GM08714 (cell line): Measurements from ENCODE around the gene NRCAM.

Source experiments
- H3K4me3 ChIP-seq: fragments of 200-500 bp; sonication (Bioruptor generic); 2 replicates; pipeline ENCODE4 v1.5.1; 2014; ENCODE audit warnings: mild to moderate bottlenecking, low read length, inconsistent platforms
- ZNF274 ChIP-seq: IDR thresholded peaks from 2 replicates; pipeline ENCODE4 v1.6.1; 2012; ENCODE audit warnings: mild to moderate bottlenecking, low read depth, low read length

The NRCAM gene

GRCh38 chr7:108451296-108451848, 4.9 kb downstream of the NRCAM start:
- no peak for TF ChIP-seq ZNF274
- H3K4me3 ChIP-seq, result no peak overlapping the region

- TF ChIP-seq ZNF274, result no peak
Observed at GRCh38 chr7:108450160-108450559, 6.1 kb downstream of the NRCAM start.

GRCh38 chr7:108449521-108449920, 6.7 kb downstream of the NRCAM start:
- no peak for TF ChIP-seq ZNF274
- no peak overlapping the region for H3K4me3 ChIP-seq

More at GRCh38 chr7:108450160-108450559, 6.1 kb downstream of the NRCAM start:
- no peak overlapping the region for H3K4me3 ChIP-seq

GRCh38 chr7:108448584-108449505, 7.4 kb downstream of the NRCAM start:
- no peak for TF ChIP-seq ZNF274
- no peak overlapping the region for H3K4me3 ChIP-seq

DNA sequence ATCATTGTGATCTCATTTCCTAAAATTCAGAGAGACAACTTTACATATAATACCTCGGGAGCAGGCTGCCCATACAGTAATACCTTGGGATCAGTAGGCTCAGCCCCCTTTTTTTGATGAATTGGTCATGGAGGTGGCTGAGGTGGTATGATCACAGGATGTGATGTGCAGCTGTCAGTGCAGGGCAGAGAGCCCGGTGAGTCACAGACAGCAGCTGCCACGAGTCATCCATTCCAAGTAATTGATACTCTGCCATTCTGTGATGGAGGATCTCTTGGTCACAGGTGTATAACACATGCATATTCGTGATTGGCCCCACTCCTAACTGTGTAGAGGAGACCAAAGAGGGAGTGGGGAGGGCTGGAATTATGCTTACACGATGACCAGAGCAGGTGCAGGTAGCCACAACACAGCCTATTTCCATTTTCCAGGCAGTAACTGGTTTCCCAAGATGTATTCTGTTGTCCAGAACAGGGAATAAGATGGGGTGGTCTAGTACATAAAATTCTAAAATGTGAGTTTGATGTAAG, 14.1 kb downstream of the NRCAM start:
- H3K4me3 ChIP-seq, result no peak overlapping the region
- no peak for TF ChIP-seq ZNF274

DNA sequence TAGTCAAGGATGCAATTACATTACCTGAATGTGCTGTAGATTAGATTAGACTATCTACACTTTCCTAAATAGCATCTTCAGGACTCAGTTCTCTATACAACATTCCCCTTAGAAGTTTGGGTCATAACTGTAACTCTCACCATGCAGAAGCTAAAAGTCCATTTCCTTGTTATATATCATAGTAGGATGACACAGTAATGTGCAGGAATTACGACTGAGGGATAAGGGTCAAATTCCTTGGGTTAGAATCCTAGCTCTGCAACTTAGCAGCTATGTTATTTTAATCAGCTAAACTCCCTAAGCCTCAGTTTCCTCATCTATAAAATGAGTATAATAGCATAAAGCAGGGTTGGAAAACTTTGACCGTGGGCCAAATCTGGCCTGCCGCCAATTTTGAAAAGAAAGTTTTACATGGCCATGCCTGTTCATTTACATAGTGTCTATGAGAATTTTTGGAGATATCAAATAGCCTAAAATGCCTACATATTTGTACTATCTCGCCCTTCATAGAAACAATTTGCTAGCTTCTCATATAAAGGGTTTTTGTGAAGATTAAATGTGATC, 14.8 kb downstream of the NRCAM start:
- no peak for TF ChIP-seq ZNF274
- H3K4me3 ChIP-seq, result no peak overlapping the region

- H3K4me3 ChIP-seq, result no peak overlapping the region
- TF ChIP-seq ZNF274, result no peak
Observed at GRCh38 chr7:108440613-108441012, 15.6 kb downstream of the NRCAM start.

DNA sequence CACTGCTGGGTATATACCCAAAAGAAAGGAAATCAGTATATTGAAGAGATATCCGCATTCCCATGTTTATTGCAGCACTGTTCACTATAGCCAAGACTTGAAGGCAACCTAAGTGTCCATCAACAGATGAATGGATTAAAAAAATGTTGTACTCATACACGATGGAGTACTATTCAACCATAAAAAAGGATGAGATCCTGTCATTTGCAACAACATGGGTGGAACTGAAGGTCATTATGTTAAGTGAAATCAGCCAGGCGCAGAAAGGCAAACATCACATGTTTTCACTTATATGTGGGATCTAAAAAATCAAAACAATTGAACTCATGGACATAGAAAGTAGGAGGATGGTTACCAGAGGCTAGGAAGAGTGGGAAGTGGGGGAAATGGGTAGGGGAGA, 19.3 kb downstream of the NRCAM start:
- no peak for TF ChIP-seq ZNF274
- H3K4me3 ChIP-seq, result no peak overlapping the region

GRCh38 chr7:108434010-108434409, 22.2 kb downstream of the NRCAM start:
- H3K4me3 ChIP-seq, result no peak overlapping the region
- TF ChIP-seq ZNF274, result no peak

DNA sequence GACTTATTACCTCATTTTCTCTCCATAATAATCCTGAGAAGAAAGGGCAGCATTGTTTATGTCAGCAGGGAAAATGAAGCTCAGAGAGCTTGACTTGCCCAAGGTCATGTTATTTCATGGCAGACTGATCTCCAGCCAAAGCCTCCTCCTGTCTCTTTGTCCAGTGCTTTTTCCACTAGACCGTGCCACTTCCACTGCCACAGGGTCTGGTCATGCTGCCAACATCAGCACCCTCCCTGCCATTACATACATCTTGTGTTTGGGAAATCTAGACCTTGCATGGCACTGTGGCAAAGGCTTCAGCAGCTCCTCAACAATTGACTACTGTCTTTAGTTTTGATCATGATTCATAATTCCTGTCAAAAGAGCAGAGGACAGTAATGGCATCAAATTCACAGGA, 25.1 kb downstream of the NRCAM start:
- H3K4me3 ChIP-seq, result no peak overlapping the region
- TF ChIP-seq ZNF274, result no peak

- TF ChIP-seq ZNF274, result no peak
- H3K4me3 ChIP-seq, result no peak overlapping the region
Observed at GRCh38 chr7:108430664-108431063, 25.6 kb downstream of the NRCAM start.

- no peak overlapping the region for H3K4me3 ChIP-seq
- TF ChIP-seq ZNF274, result no peak
Observed at GRCh38 chr7:108427766-108428165, 28.5 kb downstream of the NRCAM start.

- no peak for TF ChIP-seq ZNF274
- H3K4me3 ChIP-seq, result no peak overlapping the region
Observed at GRCh38 chr7:108425714-108426275, 30.4 kb downstream of the NRCAM start.

DNA sequence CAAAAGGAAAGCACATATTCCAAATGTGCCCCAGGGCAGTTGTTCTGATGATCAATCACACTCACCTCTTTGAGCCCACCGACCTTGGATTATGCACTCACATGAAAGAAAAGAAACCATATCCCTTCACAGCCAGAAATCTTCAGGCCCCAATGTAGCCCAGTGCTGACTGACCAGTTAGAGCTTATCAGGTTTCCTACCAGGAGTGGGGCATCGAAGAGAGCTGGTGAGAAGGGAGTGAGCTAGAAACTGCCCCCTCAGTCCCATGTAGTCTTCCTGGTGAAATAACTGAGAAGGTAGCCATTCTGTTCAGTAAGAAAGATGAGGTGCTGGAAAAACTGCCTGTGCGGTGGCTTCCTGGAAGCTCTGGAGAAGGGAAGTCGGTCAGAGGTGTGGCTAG, 32.2 kb downstream of the NRCAM start:
- H3K4me3 ChIP-seq, result no peak overlapping the region
- no peak for TF ChIP-seq ZNF274

DNA sequence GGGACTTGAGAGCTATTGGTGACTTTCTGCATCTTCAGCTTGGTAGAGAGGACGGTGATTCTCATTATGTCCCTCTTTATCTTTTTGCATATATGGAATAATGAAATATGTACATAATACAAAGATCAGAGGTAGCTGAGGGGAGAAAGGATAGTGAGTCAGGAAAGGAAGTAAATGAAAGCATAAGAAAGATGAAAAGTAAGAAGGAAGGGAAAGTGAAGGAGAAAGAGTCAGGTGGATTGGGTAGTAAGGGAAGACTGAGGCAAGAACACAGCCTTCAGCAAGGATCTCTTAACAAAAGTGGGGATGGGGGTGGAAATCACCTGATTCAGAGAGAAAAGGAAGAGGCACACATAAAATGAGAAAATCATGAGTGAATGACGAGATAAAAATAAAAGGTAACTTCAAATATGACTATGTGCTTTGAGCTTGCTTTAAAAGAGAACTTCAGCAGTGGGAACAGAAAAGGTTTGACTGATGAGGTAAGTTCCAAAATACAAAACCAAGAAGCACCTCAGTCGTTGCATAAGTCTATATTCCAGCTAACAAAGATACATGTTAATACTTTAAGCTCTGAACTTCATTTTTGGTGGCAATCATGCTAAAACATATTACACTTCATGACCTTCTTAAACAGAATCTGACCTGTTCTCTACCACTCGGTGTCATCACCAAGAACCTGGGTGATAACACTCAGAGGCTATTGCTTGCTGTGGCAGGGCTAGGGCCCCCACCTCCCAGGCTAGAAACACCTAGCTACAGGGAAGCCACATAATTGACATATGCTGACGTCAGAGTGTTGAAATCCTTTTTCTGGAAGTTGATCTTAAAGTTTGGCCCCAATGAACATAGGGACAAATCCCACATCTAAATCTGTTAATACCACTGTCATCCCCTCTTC, 32.9 kb downstream of the NRCAM start:
- no peak overlapping the region for H3K4me3 ChIP-seq
- no peak for TF ChIP-seq ZNF274
